HG03469 (cell line): ENCODE data around the gene DMP1.
A peak's percentile ranks its signal among the peaks of the same experiment; 100 is the strongest.

ENCODE experiments used
- ATAC-seq: cut with Tn5 transposase; IDR thresholded peaks from one replicate; pipeline ENCODE4 v1.9.1; 2021; ENCODE audit warnings: mild to moderate bottlenecking, moderate library complexity, moderate number of reproducible peaks; ENCODE audit not compliant: unreplicated experiment

DMP1 gene, protein sequence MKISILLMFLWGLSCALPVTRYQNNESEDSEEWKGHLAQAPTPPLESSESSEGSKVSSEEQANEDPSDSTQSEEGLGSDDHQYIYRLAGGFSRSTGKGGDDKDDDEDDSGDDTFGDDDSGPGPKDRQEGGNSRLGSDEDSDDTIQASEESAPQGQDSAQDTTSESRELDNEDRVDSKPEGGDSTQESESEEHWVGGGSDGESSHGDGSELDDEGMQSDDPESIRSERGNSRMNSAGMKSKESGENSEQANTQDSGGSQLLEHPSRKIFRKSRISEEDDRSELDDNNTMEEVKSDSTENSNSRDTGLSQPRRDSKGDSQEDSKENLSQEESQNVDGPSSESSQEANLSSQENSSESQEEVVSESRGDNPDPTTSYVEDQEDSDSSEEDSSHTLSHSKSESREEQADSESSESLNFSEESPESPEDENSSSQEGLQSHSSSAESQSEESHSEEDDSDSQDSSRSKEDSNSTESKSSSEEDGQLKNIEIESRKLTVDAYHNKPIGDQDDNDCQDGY

DNA sequence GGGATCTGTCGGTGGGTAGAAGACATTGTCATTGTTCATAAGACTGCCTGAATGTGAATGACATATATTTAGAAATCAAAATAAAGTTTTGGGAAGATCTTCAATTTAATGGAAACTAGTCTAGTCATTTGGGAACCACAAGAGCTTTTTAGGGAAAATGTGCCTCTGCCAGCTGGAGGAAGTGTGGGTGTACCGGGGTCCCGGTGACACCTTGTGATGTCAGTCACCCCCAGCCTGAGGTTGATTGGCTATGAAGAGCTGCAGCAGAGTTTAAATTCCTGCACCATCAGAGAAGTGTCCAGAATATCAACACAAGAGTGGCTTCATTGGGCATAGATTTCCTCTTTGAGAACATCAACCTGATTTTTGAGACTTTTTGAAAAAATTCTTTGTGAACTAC, at the start of gene DMP1:
Gene DMP1, plus strand, starts transcription at position 301 of the 400 bp plus-strand sequence. CDS start 6,213 bp downstream, outside the sequence.
- no peak for ATAC-seq

- no peak for ATAC-seq
Measured at GRCh38 chr4:87601361-87601760, 48.7 kb upstream of the DMP1 start.

GRCh38 chr4:87608229-87608628, 41.9 kb upstream of the DMP1 start, which contains the start of gene DSPP:
DSPP (plus strand) TSS chr4:87608529; CDS start chr4:87610909, 2,380 bp downstream.
- ATAC-seq = no peak

- no peak for ATAC-seq
Measured at GRCh38 chr4:87614292-87614890, 35.7 kb upstream of the DMP1 start.

DNA sequence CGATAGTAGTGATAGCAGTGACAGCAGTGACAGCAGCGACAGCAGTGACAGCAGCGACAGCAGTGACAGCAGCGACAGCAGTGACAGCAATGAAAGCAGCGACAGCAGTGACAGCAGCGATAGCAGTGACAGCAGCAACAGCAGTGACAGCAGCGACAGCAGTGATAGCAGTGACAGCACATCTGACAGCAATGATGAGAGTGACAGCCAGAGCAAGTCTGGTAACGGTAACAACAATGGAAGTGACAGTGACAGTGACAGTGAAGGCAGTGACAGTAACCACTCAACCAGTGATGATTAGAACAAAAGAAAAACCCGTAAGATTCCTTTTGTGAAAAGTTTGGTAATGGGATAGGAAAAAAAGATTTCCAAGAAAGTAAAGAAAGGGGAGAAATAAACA, 33.8 kb upstream of the DMP1 start:
- no peak for ATAC-seq

- ATAC-seq = no peak
Measured at GRCh38 chr4:87620086-87620485, 30.0 kb upstream of the DMP1 start.

DNA sequence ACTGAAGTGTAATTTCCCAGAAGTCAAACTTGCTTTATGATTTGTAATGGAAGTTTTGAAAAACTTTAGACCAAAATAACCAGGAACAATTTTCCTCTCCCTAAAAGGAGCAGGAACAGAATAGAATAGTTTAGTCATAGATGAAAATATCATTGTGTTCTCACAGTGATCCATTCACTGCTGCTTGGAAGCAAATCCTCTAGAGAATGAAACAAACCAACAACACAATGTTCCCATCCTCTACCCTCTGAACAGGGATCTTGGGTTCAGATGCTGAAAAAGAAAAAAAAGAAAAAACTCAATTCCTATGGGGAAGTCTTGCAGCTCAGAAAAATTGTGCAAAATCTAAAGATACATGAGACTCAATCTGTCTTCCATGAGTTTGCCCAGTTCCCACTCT, 29.6 kb upstream of the DMP1 start:
- no peak for ATAC-seq

- ATAC-seq = no peak
Measured at GRCh38 chr4:87622303-87622702, 27.8 kb upstream of the DMP1 start.

DNA sequence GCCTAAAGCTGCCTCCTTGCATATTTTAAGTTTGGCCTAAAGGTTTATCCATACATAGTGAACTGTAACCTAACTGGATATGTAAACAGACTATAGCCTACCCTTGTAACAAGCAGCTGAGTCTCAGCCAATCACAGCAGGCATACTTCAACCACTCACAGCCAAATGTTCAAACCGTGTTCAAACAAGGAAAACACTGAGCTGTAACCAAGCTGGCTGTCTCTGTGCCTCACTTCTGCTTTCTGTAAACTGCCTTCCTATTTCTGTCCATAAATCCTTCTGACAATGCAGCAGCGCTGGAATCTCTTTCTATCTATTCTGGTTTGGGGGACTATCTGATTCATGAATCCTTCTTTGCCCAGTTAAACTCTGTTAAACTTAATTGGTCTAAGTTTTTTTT, 25.4 kb upstream of the DMP1 start:
- ATAC-seq = peak; percentile 89

DNA sequence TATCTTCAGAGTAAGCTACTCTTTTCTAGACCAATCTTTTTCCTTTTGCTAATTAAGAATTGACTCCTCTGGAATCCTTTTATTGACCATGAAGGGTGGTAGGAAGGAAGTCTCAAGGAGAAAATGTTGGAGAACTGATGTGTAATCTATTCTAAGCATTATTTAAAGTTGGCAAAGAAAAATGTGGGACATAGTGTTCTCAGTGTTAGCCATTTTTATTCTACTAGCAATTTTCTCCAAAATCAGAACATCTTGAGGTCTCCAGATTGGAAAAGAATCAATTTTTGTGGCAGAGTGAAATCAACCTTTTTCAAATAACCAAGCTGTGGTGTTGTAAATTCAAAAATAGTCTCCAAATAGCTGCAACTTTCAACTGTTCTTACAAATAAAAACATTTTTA, 18.4 kb upstream of the DMP1 start:
- ATAC-seq = no peak

- ATAC-seq = no peak
Measured at GRCh38 chr4:87632469-87632868, 17.6 kb upstream of the DMP1 start.

GRCh38 chr4:87633243-87633642, 16.8 kb upstream of the DMP1 start:
- no peak for ATAC-seq

- ATAC-seq = no peak
Measured at GRCh38 chr4:87644286-87644685, 5.8 kb upstream of the DMP1 start.

DNA sequence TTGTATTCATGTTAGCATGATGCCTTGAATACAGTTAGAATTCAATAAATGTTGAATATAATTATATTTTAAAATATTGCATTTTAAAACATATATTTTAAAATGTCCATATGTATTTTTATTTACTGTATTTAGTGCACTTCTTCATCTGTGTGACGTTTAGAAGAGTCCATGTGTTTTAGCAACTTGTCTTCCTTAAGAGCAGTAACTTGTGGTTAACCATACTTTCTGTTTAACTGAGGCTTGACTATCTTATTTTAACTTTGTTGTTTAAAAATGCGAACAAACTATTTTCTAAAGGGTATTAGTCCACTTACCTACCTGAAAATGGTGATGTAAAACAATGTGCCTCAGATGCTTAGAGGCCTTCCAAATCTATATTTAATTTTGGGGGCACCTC, 858 bp downstream of the DMP1 start:
- no peak for ATAC-seq

DNA sequence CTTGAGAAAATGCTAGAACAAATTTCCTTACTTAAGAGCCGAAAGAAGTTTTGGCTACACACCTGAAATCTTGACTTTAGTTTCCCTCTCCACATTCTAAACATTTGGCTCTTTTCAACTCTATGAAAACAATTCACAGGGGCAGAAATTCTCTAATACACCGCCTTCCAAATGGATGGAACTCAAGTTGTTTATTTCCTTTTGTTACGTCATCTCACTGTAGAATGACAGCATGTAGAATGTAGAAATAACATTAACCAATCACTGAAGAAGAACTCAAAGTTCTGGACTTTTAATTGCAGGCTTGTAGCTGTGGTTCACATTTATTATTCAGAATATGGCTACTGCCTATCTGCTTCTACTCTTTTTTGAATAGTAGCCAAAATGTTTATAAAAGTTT, 1.9 kb downstream of the DMP1 start:
- ATAC-seq = no peak

DNA sequence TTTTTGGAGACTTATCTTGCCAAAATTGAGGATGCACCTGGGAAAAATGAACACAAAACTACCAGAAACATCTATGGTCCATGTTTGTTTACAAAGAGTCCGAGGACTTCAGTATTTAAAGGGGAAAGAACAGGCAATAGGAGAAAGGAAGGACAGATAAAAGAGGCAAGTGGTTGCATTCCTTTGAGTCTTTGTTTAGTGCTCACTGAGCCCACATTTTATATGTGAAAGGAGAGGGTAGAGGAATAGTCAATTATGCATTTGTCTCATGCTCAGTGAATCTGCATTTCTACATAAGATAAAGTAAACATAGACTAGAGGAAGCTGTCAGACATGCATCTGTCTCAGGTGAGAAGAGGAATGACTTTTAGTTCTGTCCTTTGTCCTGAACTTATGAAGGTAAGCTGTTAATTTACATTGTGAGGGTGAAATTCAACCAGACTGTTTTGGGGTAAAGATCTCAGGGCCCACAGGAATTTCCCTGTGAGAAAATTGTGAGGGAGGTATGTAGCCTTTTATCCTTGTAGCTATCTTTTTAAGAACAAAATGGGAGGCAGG, 4.5 kb downstream of the DMP1 start:
- ATAC-seq = no peak

DNA sequence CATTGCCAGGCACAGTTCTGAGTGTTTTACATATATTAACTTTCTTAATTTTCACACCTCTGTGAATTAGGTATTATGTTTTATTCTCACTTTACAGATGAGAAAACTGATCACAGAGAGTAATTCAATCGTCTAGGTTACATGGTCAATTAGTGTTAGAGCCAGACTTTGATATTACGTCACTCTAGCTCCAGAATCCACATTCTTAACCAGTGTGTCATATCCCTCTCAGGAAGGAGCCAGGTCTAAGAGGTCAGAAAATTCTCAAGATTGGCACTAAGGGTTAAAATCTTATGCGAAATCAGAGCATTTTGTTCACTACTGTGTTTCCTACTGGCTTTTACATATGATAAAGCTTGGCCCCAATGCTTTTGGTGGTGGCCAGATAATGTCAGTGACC, 7.4 kb downstream of the DMP1 start:
- no peak for ATAC-seq

GRCh38 chr4:87659247-87659931, 9.3 kb downstream of the DMP1 start:
- no peak for ATAC-seq

- ATAC-seq = no peak
Measured at GRCh38 chr4:87662871-87663270, 12.8 kb downstream of the DMP1 start.

- ATAC-seq = no peak
Measured at GRCh38 chr4:87669373-87669772, 19.3 kb downstream of the DMP1 start.

DNA sequence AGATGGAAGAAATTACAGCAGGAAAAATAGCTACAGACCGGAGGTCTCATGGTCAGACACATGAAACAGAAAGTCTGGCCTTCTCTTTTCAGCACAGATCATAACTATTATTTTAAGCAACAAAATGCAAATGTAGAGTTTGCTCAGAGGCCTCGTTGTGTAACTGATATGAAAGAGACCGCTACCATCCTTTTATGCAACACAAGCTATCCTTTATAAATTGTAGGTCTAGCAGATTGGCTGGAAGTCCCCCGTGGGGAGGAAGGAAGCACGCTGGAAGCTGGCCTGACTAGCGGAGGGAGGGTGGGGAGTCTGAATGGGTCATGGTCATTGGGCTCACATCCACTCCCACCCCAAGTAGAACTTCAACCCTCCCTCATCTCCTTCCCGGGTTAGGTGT, 27.7 kb downstream of the DMP1 start:
- ATAC-seq = peak; percentile 66
